Neural cell (in vitro differentiated cells): ENCODE data around the gene D2HGDH. TPM values are rescaled to one million over a fixed set of nuclear protein-coding genes. Genes with fewer than 3 reads are reported as not detected.

Experiments
- H2AFZ ChIP-seq: fragments of 200-600, 300-800 bp; sonication (generic), shearing (Covaris generic); 2 replicates; pipeline ENCODE4 v1.6.0; 2014; ENCODE audit warnings: low read depth, mild to moderate bottlenecking, antibody characterized with exemption, low read length, moderate library complexity
- H3F3A ChIP-seq: fragments of 200-600 bp; shearing (Covaris generic); 2 replicates; pipeline ENCODE4 v1.6.1; 2016; ENCODE audit warnings: mild to moderate bottlenecking, moderate library complexity, mixed read lengths, antibody characterized with exemption, low read length; ENCODE audit not compliant: insufficient read depth, poor library complexity, severe bottlenecking
- H3K27ac ChIP-seq: fragments of 200-600, 300-800 bp; sonication (generic), shearing (Covaris generic); 2 replicates; pipeline ENCODE4 v1.5.1; 2014; ENCODE audit warnings: mild to moderate bottlenecking, low read length, moderate library complexity
- H3K27me3 ChIP-seq: fragments of 300-800, 200-600 bp; sonication (generic), shearing (Covaris generic); 2 replicates; pipeline ENCODE4 v1.6.0; 2014; ENCODE audit warnings: mild to moderate bottlenecking, low read depth, low read length, moderate library complexity; ENCODE audit not compliant: insufficient read depth
- H3K36me3 ChIP-seq: fragments of 300-800, 200-600 bp; sonication (generic), shearing (Covaris generic); 2 replicates; pipeline ENCODE4 v1.5.1; 2014; ENCODE audit warnings: mild to moderate bottlenecking, antibody characterized with exemption, low read length, moderate library complexity; ENCODE audit not compliant: insufficient read depth
- H3K4me2 ChIP-seq: fragments of 300-800, 200-600 bp; sonication (generic), shearing (Covaris generic); 2 replicates; pipeline ENCODE4 v1.6.0; 2014; ENCODE audit warnings: mild to moderate bottlenecking, low read length
- H3K4me3 ChIP-seq: fragments of 300-800, 200-600 bp; sonication (generic), shearing (Covaris generic); 2 replicates; pipeline ENCODE4 v1.5.1; 2014; ENCODE audit warnings: mild to moderate bottlenecking, low read length, moderate library complexity
- H3K79me2 ChIP-seq: fragments of 200-600 bp; shearing (Covaris generic); replicated peaks from 2 replicates; pipeline ENCODE4 v1.6.0; 2014; ENCODE audit warnings: mild to moderate bottlenecking, low read length, moderate library complexity; ENCODE audit not compliant: insufficient read depth
- H3K9ac ChIP-seq: fragments of 300-800, 200-600 bp; sonication (generic), shearing (Covaris generic); 2 replicates; pipeline ENCODE4 v1.6.1; 2016; ENCODE audit warnings: mild to moderate bottlenecking, low read length, mixed read lengths
- H3K9me2 ChIP-seq: fragments of 200-600 bp; shearing (Covaris generic); 2 replicates; pipeline ENCODE4 v1.6.1; 2016; ENCODE audit warnings: mild to moderate bottlenecking, low read length, mixed read lengths; ENCODE audit not compliant: insufficient read depth
- H3K9me3 ChIP-seq: fragments of 200-600, 300-800 bp; sonication (generic), shearing (Covaris generic); 2 replicates; pipeline ENCODE4 v1.6.1; 2016; ENCODE audit warnings: mild to moderate bottlenecking, mixed run types, low read length, moderate library complexity, mixed read lengths
- H4K20me1 ChIP-seq: fragments of 200-600 bp; shearing (Covaris generic); 2 replicates; pipeline ENCODE4 v1.6.1; 2016; ENCODE audit warnings: mild to moderate bottlenecking, mixed run types; ENCODE audit not compliant: insufficient read depth
- CTCF ChIP-seq: fragments of 450-650 bp; IDR thresholded peaks from 2 replicates; pipeline ENCODE4 v1.5.1; 2014; ENCODE audit warnings: antibody characterized with exemption, mild to moderate bottlenecking, moderate library complexity; ENCODE audit not compliant: poor library complexity, severe bottlenecking
- EP300 ChIP-seq: fragments of 450-650 bp; conservative IDR thresholded peaks from 2 replicates; pipeline ENCODE4 v1.6.1; 2014; ENCODE audit warnings: antibody characterized with exemption, mild to moderate bottlenecking, moderate library complexity; ENCODE audit not compliant: poor library complexity, severe bottlenecking
- EZH2 ChIP-seq: fragments of 200-600, 300-800 bp; shearing (Covaris generic), sonication (generic); IDR thresholded peaks from 2 replicates; pipeline ENCODE4 v1.6.1; 2014; ENCODE audit warnings: antibody characterized with exemption, low read length, borderline replicate concordance, mild to moderate bottlenecking; ENCODE audit not compliant: insufficient read depth, poor library complexity, severe bottlenecking
- MXI1 ChIP-seq: fragments of 450-650 bp; conservative IDR thresholded peaks from 2 replicates; pipeline ENCODE4 v1.6.1; 2014; ENCODE audit warnings: antibody characterized with exemption, mild to moderate bottlenecking; ENCODE audit not compliant: poor library complexity, severe bottlenecking
- POLR2AphosphoS5 ChIP-seq: IDR thresholded peaks from 2 replicates; pipeline ENCODE4 v1.6.1; 2012
- RAD21 ChIP-seq: fragments of 450-650 bp; conservative IDR thresholded peaks from 2 replicates; pipeline ENCODE4 v1.6.1; 2014; ENCODE audit warnings: antibody characterized with exemption, mild to moderate bottlenecking, moderate library complexity
- REST ChIP-seq: IDR thresholded peaks from 2 replicates; pipeline ENCODE4 v1.6.1; 2012; ENCODE audit warnings: borderline replicate concordance
- SMC3 ChIP-seq: fragments of 450-650 bp; conservative IDR thresholded peaks from 2 replicates; pipeline ENCODE4 v1.6.1; 2014; ENCODE audit warnings: antibody characterized with exemption, mild to moderate bottlenecking, moderate library complexity; ENCODE audit not compliant: poor library complexity
- TAF1 ChIP-seq: IDR thresholded peaks from 2 replicates; pipeline ENCODE4 v1.6.1; 2012; ENCODE audit warnings: low read depth
- polyA plus RNA-seq: library from polyadenylated mRNA; depleted of rRNA; stranded (reverse); fragments of >200 nt; gene quantifications from 2 replicates; pipeline ENCODE4 v1.2.3, GENCODE V29; 2014

D2HGDH gene
- polyA plus RNA-seq, 1 donor from 2014 or later: 12.6 TPM

- no peaks in the 10 kb centered on the region for H3K27me3 ChIP-seq
- H3K4me2 ChIP-seq: no peak overlapping the region
- H4K20me1 ChIP-seq: no peaks in the 10 kb centered on the region
- no peaks in the 10 kb centered on the region for H3K79me2 ChIP-seq
- TF ChIP-seq CTCF: no peak
- H3K9ac ChIP-seq: no peak overlapping the region
- H2AFZ ChIP-seq: no peak overlapping the region
- H3K4me3 ChIP-seq: no peak overlapping the region
- no peaks in the 10 kb centered on the region for H3K36me3 ChIP-seq
- no peak overlapping the region for H3K27ac ChIP-seq
- H3F3A ChIP-seq: no peaks in the 10 kb centered on the region
- H3K9me2 ChIP-seq: no peaks in the 10 kb centered on the region
- no peaks in the 10 kb centered on the region for H3K9me3 ChIP-seq
These were observed 3.7 kb downstream of the D2HGDH start for GRCh38 chr2:241738040-241738686.

GRCh38 chr2:241739177-241739576, 4.7 kb downstream of the D2HGDH start:
- Histone ChIP-seq H3K27me3 (no peaks in the 10 kb centered on the region), H3K9ac (no peak overlapping the region), H3K9me2 (no peaks in the 10 kb centered on the region), H3K4me3 (no peak overlapping the region), H3K79me2 (no peaks in the 10 kb centered on the region), H4K20me1 (no peaks in the 10 kb centered on the region), H3K9me3 (no peaks in the 10 kb centered on the region), H3K36me3 (no peaks in the 10 kb centered on the region), H2AFZ (no peak overlapping the region), H3K27ac (no peak overlapping the region), H3F3A (no peaks in the 10 kb centered on the region), H3K4me2 (no peak overlapping the region)
- TF ChIP-seq REST: no peak
- TF ChIP-seq SMC3: no peak
- TF ChIP-seq MXI1: no peak
- TF ChIP-seq EP300: no peak
- no peak for TF ChIP-seq EZH2
- no peak for TF ChIP-seq TAF1
- no peak for TF ChIP-seq POLR2AphosphoS5
- no peak for TF ChIP-seq RAD21
- TF ChIP-seq CTCF: no peak
